ENCODE data around the gene SON. TPM values are rescaled to one million over a fixed set of nuclear protein-coding genes. Genes with fewer than 3 reads are reported as not detected.

The SON gene
- total and polyA plus RNA-seq, 2 of the 4 experiments (the other 2 are of a cell fraction): 81.6 to 146 TPM

DNA sequence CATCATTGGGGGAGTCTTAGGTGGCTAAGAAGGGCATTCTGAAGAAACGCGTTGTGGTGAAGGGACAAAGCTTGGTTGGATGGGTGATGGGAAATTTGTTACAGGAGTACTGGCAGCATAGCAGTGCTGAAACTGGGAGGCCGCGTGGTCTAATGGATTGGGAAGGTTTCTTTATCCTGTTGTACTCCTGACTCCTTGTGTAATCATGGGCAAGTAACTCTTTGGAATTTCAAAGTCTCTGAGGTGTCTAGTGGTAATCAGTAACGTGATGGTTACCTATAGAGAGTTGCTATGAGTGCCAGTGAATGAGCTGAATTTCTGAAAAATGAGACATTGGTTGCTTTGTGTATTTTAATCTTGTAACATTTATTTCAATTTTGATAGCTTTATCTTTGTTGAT is 27.2 kb downstream of the SON start:
- H2AK5ac ChIP-seq (ENCODE audit: low read depth, low read length): no peak overlapping the region
- no peak overlapping the region for H2AFZ ChIP-seq (replicated peaks; ENCODE audit: low read length, poor library complexity)
- H4K8ac ChIP-seq (ENCODE audit: low read depth in 2 of 2, low read length in 2 of 2): no peak overlapping the region
- H3K4me3 ChIP-seq (ENCODE audit: insufficient read depth, low read depth, low read length): no peak overlapping the region
- H3K27ac ChIP-seq (ENCODE audit: insufficient read depth, low read length): no peak overlapping the region
- dilution Hi-C loops (cut with HindIII; ENCODE audit: low sequenced_read_pairs, unreplicated experiment): no loop called here
- no peak for ATAC-seq (ENCODE audit: low read depth)
- no peaks in the 10 kb centered on the region for H3K9me3 ChIP-seq (ENCODE audit: control insufficient read depth, insufficient read depth, low read length)
- no peak overlapping the region for H2BK20ac ChIP-seq (ENCODE audit: low read depth, low read length)
- DNase-seq: no peak
- TF ChIP-seq MAFK (IDR thresholded peaks at IDR 0.05; ENCODE audit: low read depth, low read length): no peak
- TF ChIP-seq MAZ (IDR thresholded peaks at IDR 0.05; ENCODE audit: borderline replicate concordance, low read depth, low read length): no peak
- no peak for TF ChIP-seq NFE2L2 (IDR thresholded peaks at IDR 0.05; ENCODE audit: low read depth, low read length)
- TF ChIP-seq, protein P1, sequence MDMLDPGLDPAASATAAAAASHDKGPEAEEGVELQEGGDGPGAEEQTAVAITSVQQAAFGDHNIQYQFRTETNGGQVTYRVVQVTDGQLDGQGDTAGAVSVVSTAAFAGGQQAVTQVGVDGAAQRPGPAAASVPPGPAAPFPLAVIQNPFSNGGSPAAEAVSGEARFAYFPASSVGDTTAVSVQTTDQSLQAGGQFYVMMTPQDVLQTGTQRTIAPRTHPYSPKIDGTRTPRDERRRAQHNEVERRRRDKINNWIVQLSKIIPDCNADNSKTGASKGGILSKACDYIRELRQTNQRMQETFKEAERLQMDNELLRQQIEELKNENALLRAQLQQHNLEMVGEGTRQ (IDR thresholded peaks at IDR 0.05; ENCODE audit: low read depth, low read length): no peak
- no peak for TF ChIP-seq CEBPB (IDR thresholded peaks at IDR 0.05; ENCODE audit: low read depth, low read length)
- no peak for TF ChIP-seq SMC3 (IDR thresholded peaks at IDR 0.05; ENCODE audit: low read depth, low read length)
- no peak for TF ChIP-seq RFX5 (IDR thresholded peaks at IDR 0.05; ENCODE audit: low read depth, low read length)
- no peak for TF ChIP-seq RAD21 (IDR thresholded peaks at IDR 0.05; ENCODE audit: low read length)
- TF ChIP-seq RCOR1 (IDR thresholded peaks at IDR 0.05; ENCODE audit: insufficient replicate concordance, low read length): no peak
- ChIA-PET CTCF (no interaction called here), POLR2A (ENCODE audit: unreplicated experiment) (no interaction called here)
- BruUV-seq (replicated peaks): TSS peak; percentile 32
- no peak overlapping the region for H3K18ac ChIP-seq (ENCODE audit: low read depth, low read length)
- intact Hi-C loops (cut with micrococcal nuclease): no loop called here
- H2BK15ac ChIP-seq (ENCODE audit: low read depth, low read length): no peak overlapping the region
- no peak overlapping the region for H3K56ac ChIP-seq (ENCODE audit: extremely low read depth, insufficient read depth, low read length)
- H3K23ac ChIP-seq (ENCODE audit: low read depth, low read length): no peak overlapping the region
- no peak overlapping the region for H2AK9ac ChIP-seq (replicated peaks; ENCODE audit: low read depth, low read length, poor library complexity)
- no peak overlapping the region for H2BK5ac ChIP-seq (ENCODE audit: low read depth, low read length, poor library complexity, severe bottlenecking)
- H3K36me3 ChIP-seq (ENCODE audit: control insufficient read depth, insufficient read depth, low read length): peaks cover 44% of the 10 kb centered on the region
- H3K9me1 ChIP-seq (ENCODE audit: insufficient read depth, low read length): 0 out of 2 replicates have a peak, but pooled peaks cover 3% of the 10 kb centered on the region
- H3K9ac ChIP-seq (ENCODE audit: low read depth, low read length): no peak overlapping the region
- H4K5ac ChIP-seq (ENCODE audit: low read depth, low read length): no peak overlapping the region
- peaks cover 15 to 36% of the 10 kb centered on the region in 2 experiments for H3K79me1 ChIP-seq (ENCODE audit: low read depth in 1 of 2, low read length in 2 of 2)
- no peaks in the 10 kb centered on the region for H3K27me3 ChIP-seq (ENCODE audit: control insufficient read depth, insufficient read depth, low read length)
- peaks cover 3% of the 10 kb centered on the region; the same call in 1 of the 2 replicates for H3K4me1 ChIP-seq (ENCODE audit: control insufficient read depth, insufficient read depth, low read length)
- peaks cover 12% of the 10 kb centered on the region for H4K20me1 ChIP-seq (ENCODE audit: insufficient read depth, low read length)
- in situ Hi-C loops (cut with MboI; ENCODE audit: low sequenced_read_pairs): no loop called here
- H3K4me2 ChIP-seq (ENCODE audit: low read depth, low read length): no peak overlapping the region
- no peak overlapping the region for H3K14ac ChIP-seq (replicated peaks; ENCODE audit: low read depth, low read length)
- no peak overlapping the region for H2BK120ac ChIP-seq (ENCODE audit: low read depth, low read length)
- H4K91ac ChIP-seq (ENCODE audit: insufficient read depth, low read depth, low read length): no peak overlapping the region
- H3K4ac ChIP-seq (ENCODE audit: low read depth, low read length): no peak overlapping the region
- 79% methylated on average over 2 of the region's 5 CpGs; no CpG with 5 or more reads in 1 of the 2 experiments for WGBS, 2 experiments (ENCODE audit: extremely low coverage in 2 of 2, insufficient read length in 1 of 2)

Data from IMR-90 (cell line).